Measurements from ENCODE around the gene IGFL3. TPM values are rescaled to one million over a fixed set of nuclear protein-coding genes. Genes with fewer than 3 reads are reported as not detected.

IGFL3 gene
- total and polyA plus RNA-seq, 9 of the 15 experiments (the other 6 are each of a cell fraction or from before 2014, with no cell fraction given), result not detected

DNA sequence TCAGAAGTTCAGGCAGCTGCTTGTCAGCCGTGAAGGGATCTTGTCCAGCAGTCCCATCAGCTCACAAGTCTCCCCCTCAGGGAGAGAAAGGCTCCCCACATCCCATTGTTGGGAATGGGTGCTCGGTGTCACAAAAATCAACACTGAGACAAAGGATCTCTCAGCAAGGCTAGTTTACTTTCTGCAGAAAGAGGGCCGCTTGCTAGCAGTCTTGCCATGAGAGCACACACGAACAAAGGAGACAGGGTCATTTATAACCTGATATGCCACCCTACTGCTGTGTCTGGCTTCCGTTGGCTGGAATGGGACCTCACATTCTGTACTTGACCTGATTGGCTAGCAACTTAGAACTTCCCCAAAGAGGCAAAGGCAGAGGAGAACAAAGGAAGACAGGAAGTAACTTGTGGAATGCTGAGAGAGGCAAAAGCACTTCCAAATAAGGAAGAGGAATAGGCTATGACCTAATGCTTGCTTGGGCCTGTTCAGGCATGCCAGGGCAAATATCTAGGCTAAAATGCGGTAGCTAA, 8.7 kb upstream of the IGFL3 start:
- Histone ChIP-seq H3K27me3 (ENCODE audit: control insufficient read depth in 2 of 2, insufficient read depth in 2 of 2, low read length in 2 of 2) (peaks cover 0 to 10% of the 10 kb centered on the region in 2 experiments; a peak in 3 of 5 replicates), H3K27ac (ENCODE audit: extremely low read depth, low read depth, low read length) (no peak overlapping the region), H3K4me3 (no peak overlapping the region), H4K20me1 (replicated peaks; ENCODE audit: control insufficient read depth, insufficient read depth, low read length) (no peaks in the 10 kb centered on the region), H3K79me2 (ENCODE audit: control insufficient read depth, insufficient read depth, low read length) (no peaks in the 10 kb centered on the region), H3K9me1 (ENCODE audit: control insufficient read depth, insufficient read depth, low read length) (no peaks in the 10 kb centered on the region), H3K36me3 (ENCODE audit: control insufficient read depth, insufficient read depth, low read length) (no peaks in the 10 kb centered on the region), H3K9me3 (replicated peaks; ENCODE audit: control insufficient read depth, insufficient read depth, low read depth, low read length) (no peaks in the 10 kb centered on the region), H3K4me1 (replicated peaks in 1 of 2; ENCODE audit: control insufficient read depth in 2 of 2, insufficient read depth in 2 of 2, low read length in 2 of 2) (no peaks in the 10 kb centered on the region; a peak in 1 of 5 replicates), H3K9ac (ENCODE audit: insufficient read depth in 1 of 2, low read depth in 2 of 2, low read length in 2 of 2) (no peak overlapping the region), H3K4me2 (ENCODE audit: insufficient read depth, low read length) (peak overlapping the region; percentile 13; the same call in 1 of the 2 replicates), H2AFZ (ENCODE audit: low read depth, low read length) (peak overlapping the region; percentile 23; the same call in 1 of the 2 replicates)
- WGBS (ENCODE audit: insufficient coverage, low coverage, missing lambda C conversion rate), result 3% methylated on average over 6 of the region's 6 CpGs
- ChIA-PET POLR2A (no interaction called here), CTCF (ENCODE audit: low intra/inter-chr PET ratio) (no interaction called here)
- intact Hi-C loops (cut with micrococcal nuclease), result no loop called here
- DNase-seq (ENCODE audit: extremely low read depth in 1 of 4, low spot score in 3 of 4) (peak in 1 of 4 experiments; percentile 2), FAIRE-seq (no peak), ATAC-seq (no peak)
- no TSS peak for BruUV-seq (replicated peaks)
- in situ Hi-C loops (cut with MboI), result no loop called here
- TF ChIP-seq BRD4 (IDR thresholded peaks at IDR 0.05), result 0 out of 2 replicates have a peak, but pooled peaks have one; percentile 40
- TF ChIP-seq MLX (CRISPR knock-in tag; conservative IDR thresholded peaks at IDR 0.05), result no peak
- TF ChIP-seq GABPA (tag; conservative IDR thresholded peaks at IDR 0.05; ENCODE audit: low read depth), result peak; percentile 68
- TF ChIP-seq NR1H2 (CRISPR knock-in tag; IDR thresholded peaks at IDR 0.05), result no peak
- peak; percentile 66 for TF ChIP-seq ZKSCAN8 (CRISPR knock-in tag; IDR thresholded peaks at IDR 0.05)
- TF ChIP-seq SRF (CRISPR knock-in tag; IDR thresholded peaks at IDR 0.05), result peak in 1 of 2 experiments; percentile 94; a peak in 3 of 4 replicates
- TF ChIP-seq ZNF589 (CRISPR knock-in tag; IDR thresholded peaks at IDR 0.05; ENCODE audit: low read depth), result peak; percentile 31; the same call in 1 of the 2 replicates
- peak; percentile 43; the same call in 1 of the 2 replicates for TF ChIP-seq FOSL1 (tag; conservative IDR thresholded peaks at IDR 0.05)
- TF ChIP-seq VEZF1 (CRISPR knock-in tag; IDR thresholded peaks at IDR 0.05), result peak; percentile 34; the same call in 1 of the 2 replicates
- TF ChIP-seq GTF2E2 (tag; IDR thresholded peaks at IDR 0.05), result peak; percentile 65; the same call in 1 of the 2 replicates
- peak; percentile 68 for TF ChIP-seq ATF7 (IDR thresholded peaks at IDR 0.05)
- TF ChIP-seq HOXB6 (CRISPR knock-in tag; IDR thresholded peaks at IDR 0.05; ENCODE audit: borderline replicate concordance), result no peak
- TF ChIP-seq ZFP1 (CRISPR knock-in tag; IDR thresholded peaks at IDR 0.05), result no peak
- TF ChIP-seq, protein P1, sequence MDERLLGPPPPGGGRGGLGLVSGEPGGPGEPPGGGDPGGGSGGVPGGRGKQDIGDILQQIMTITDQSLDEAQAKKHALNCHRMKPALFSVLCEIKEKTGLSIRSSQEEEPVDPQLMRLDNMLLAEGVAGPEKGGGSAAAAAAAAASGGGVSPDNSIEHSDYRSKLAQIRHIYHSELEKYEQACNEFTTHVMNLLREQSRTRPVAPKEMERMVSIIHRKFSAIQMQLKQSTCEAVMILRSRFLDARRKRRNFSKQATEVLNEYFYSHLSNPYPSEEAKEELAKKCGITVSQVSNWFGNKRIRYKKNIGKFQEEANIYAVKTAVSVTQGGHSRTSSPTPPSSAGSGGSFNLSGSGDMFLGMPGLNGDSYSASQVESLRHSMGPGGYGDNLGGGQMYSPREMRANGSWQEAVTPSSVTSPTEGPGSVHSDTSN (CRISPR knock-in tag; IDR thresholded peaks at IDR 0.05; ENCODE audit: low read depth), result no peak
- TF ChIP-seq, protein P1 (tag; conservative IDR thresholded peaks at IDR 0.05; ENCODE audit: low read depth), result peak; percentile 66
- no peak for TF ChIP-seq FOXK1 (CRISPR knock-in tag; IDR thresholded peaks at IDR 0.05; ENCODE audit: borderline replicate concordance)

All from K562 (cell line).